B cell (primary cell): ENCODE results near the gene PDE3B. TPM values are rescaled to one million over a fixed set of nuclear protein-coding genes. Genes with fewer than 3 reads are reported as not detected.

Experiments used
- ATAC-seq: fragments of 200-7000 bp; cut with Tn5 transposase; one replicate; pipeline ENCODE4 v1.10.0; 2021; ENCODE audit warnings: low read depth, mild to moderate bottlenecking, moderate number of reproducible peaks, moderate library complexity
- CTCF ChIA-PET: fragments of 350-600 bp; sonication (Branson Sonifier 250); formaldehyde crosslinking; loops from one replicate; lab custom pipeline; 2021; ENCODE audit warnings: antibody characterized with exemption, inconsistent platforms; lab: Charles Lee
- POLR2A ChIA-PET: fragments of 350-600 bp; sonication (Branson Sonifier 250); formaldehyde crosslinking; loops from one replicate; lab custom pipeline; 2021; ENCODE audit warnings: antibody characterized with exemption; lab: Charles Lee
- DNase-seq: peaks from one replicate; pipeline ENCODE4 v3.0.0; 2013
- H2AFZ ChIP-seq: 2 replicates; pipeline ENCODE4 v1.6.1; 2012; ENCODE audit warnings: mild to moderate bottlenecking, low read depth, low read length; ENCODE audit not compliant: insufficient read depth, poor library complexity, severe bottlenecking
- H3K27ac ChIP-seq, 2 donors: 1 replicate in 1 of 2; 2 replicates in 1 of 2; pipeline ENCODE4 v1.5.1; 2012 to 2013; ENCODE audit warnings: low read length in 2 of 2, mild to moderate bottlenecking in 2 of 2, moderate library complexity in 1 of 2
- H3K27me3 ChIP-seq, 4 experiments: fragments of 200-600 bp in 1 of 4; sonication (generic) in 1 of 4; replicated peaks in 1 of 4; 1 replicate in 2 of 4; 2 replicates in 2 of 4; pipeline versions ENCODE4 v1.6.1 to v1.7.0; 2013 to 2016; ENCODE audit warnings: low read length in 3 of 4, mild to moderate bottlenecking in 2 of 4, mixed read lengths in 1 of 4, moderate library complexity in 1 of 4; ENCODE audit not compliant: insufficient read depth in 4 of 4, control insufficient read depth in 3 of 4; ENCODE audit errors: control extremely low read depth in 1 of 4
- H3K36me3 ChIP-seq, 2 experiments: replicated peaks in 1 of 2; 1 replicate in 1 of 2; 2 replicates in 1 of 2; pipeline versions ENCODE4 v1.6.1 to v1.7.1; 2013; ENCODE audit warnings: low read length in 1 of 2; ENCODE audit not compliant: insufficient read depth in 2 of 2, control insufficient read depth in 1 of 2; ENCODE audit errors: control extremely low read depth in 1 of 2, extremely low read depth in 1 of 2
- H3K4me1 ChIP-seq, 2 donors: fragments of 200-600 bp in 1 of 2; sonication (generic) in 1 of 2; 1 replicate in 1 of 2; 2 replicates in 1 of 2; pipeline versions ENCODE4 v1.5.1 to v1.6.1; 2013 to 2017; ENCODE audit warnings: low read length in 2 of 2; ENCODE audit not compliant: control insufficient read depth in 2 of 2, insufficient read depth in 2 of 2
- H3K4me2 ChIP-seq: replicated peaks from 2 replicates; pipeline ENCODE3; 2012; ENCODE audit warnings: mild to moderate bottlenecking, low read depth, low read length; ENCODE audit not compliant: poor library complexity, severe bottlenecking
- H3K4me3 ChIP-seq, 5 experiments: fragments of 200-600 bp in 1 of 5; sonication (generic) in 1 of 5; 1 replicate in 3 of 5; 2 replicates in 2 of 5; pipeline versions ENCODE4 v1.5.1 to v1.7.0; 2011 to 2016; ENCODE audit warnings: low read length in 4 of 5, mild to moderate bottlenecking in 4 of 5, low read depth in 2 of 5, control low read depth in 1 of 5, moderate library complexity in 1 of 5; ENCODE audit not compliant: insufficient read depth in 1 of 5; ENCODE audit errors: control extremely low read depth in 1 of 5, extremely low read depth in 1 of 5
- H3K79me2 ChIP-seq: fragments of 200-600 bp; sonication (generic); one replicate; pipeline ENCODE4 v1.6.0; 2016; ENCODE audit warnings: low read length; ENCODE audit not compliant: control insufficient read depth, insufficient read depth
- H3K9ac ChIP-seq: fragments of 200-600 bp; sonication (generic); 2 replicates; pipeline ENCODE4 v1.6.1; 2017; ENCODE audit warnings: mild to moderate bottlenecking, low read length, moderate library complexity
- H3K9me3 ChIP-seq, 3 donors: one replicate each; pipeline versions ENCODE4 v1.6.1 to v1.7.1; 2013; ENCODE audit warnings: low read length in 2 of 3; ENCODE audit not compliant: control insufficient read depth in 2 of 3, insufficient read depth in 1 of 3; ENCODE audit errors: control extremely low read depth in 1 of 3
- H4K20me1 ChIP-seq: 2 replicates; pipeline ENCODE4 v1.6.0; 2012; ENCODE audit warnings: mild to moderate bottlenecking, low read length; ENCODE audit not compliant: insufficient read depth, control insufficient read depth, poor library complexity, severe bottlenecking
- H3K27ac Mint-ChIP-seq: one replicate; pipeline ENCODE4 v1.8.0; 2021; ENCODE audit warnings: mixed read lengths
- H3K27me3 Mint-ChIP-seq: one replicate; pipeline ENCODE4 v1.8.0; 2021; ENCODE audit warnings: mixed read lengths
- H3K4me1 Mint-ChIP-seq: one replicate; pipeline ENCODE4 v1.8.0; 2021; ENCODE audit warnings: mixed read lengths
- H3K4me3 Mint-ChIP-seq: one replicate; pipeline ENCODE4 v1.8.0; 2021; ENCODE audit warnings: mixed read lengths
- H3K9me3 Mint-ChIP-seq: one replicate; pipeline ENCODE4 v1.8.0; 2022; ENCODE audit warnings: mixed read lengths; ENCODE audit not compliant: insufficient read depth
- EZH2 ChIP-seq: IDR thresholded peaks from 2 replicates; pipeline ENCODE4 v1.6.1; 2012; ENCODE audit warnings: borderline replicate concordance, low read depth, mild to moderate bottlenecking, moderate library complexity, low read length; ENCODE audit not compliant: insufficient read depth, poor library complexity, severe bottlenecking
- WGBS: methylation state at CpG from one replicate; pipeline ENCODE4 v1.1.5; 2013; ENCODE audit warnings: missing lambda C conversion rate; ENCODE audit not compliant: insufficient coverage; 5-methylcytosine and 5-hydroxymethylcytosine counted together
- intact Hi-C: fragments of 100-400 bp; cut with micrococcal nuclease; formaldehyde crosslinking; loops from one replicate; pipeline ENCODE4 v1.10.0; 2022
- polyA plus RNA-seq: library from polyadenylated mRNA; depleted of rRNA; stranded (reverse); fragments of >200 nt; gene quantifications from 2 replicates; pipeline ENCODE4 v1.2.3, GENCODE V29; 2012
- total RNA-seq, 2 donors: library from RNA; stranded (reverse); fragments of 120-200 nt in 1 of 2; gene quantifications; 1 replicate in 1 of 2; 2 replicates in 1 of 2; pipeline versions ENCODE4 v1.2.3 to v1.2.4, GENCODE V29; 2013 to 2022
- TF ChIP-seq, protein P1 (sequence below): fragments of 200-600 bp; IDR thresholded peaks from one replicate; pipeline ENCODE4 v1.8.0; 2022; ENCODE audit warnings: antibody characterized with exemption, mild to moderate bottlenecking

The PDE3B gene
- total and polyA plus RNA-seq, 2 donors (not counting 1 experiment from before 2014, with no cell fraction given), result 1.0 to 60.7 TPM

DNA sequence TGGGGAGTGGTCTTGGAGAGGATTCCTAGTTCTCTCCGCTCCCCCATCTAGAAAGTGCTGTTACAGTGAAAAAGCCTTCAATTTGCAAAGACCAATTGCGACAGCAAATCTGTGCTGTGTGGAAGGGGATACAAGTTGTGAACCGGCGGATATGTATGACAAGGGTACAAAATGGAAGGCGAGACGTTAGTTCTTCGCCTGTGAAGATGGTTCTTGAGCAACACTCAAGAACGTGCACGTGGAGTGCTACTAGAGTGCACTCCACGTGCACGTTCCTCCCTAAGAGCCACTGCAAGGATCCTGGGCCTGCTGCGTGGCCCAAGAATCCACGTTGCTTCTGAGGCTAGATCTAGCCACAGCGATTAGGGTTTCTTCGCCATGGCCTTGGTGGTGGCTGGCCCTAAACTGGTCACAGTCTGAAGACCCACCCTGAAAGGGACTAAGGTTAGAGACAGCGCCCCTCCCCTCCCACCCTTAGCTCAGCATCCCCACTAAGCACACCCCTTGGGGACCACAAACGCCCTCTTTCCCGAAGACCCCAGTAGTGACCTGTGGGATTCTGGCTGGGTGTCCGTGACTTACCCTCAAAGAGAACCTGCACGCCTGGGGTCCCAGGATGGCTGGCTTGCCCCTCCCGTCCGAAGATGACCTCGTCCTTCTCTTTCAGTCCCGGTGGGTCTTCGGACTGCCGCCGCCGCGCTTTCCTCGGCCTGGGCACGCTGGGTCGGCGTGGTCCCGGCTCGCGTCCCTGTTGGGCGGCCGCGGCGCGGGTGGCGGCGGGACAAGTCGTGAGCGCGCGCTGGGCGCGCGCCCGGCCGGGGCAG is 519 bp upstream of the PDE3B start:
- CTCF ChIA-PET, result interaction anchor here (0.6 to 6.1 kb wide), 9 partner anchors 25 to 264 kb away, joined by 3 to 67 read pairs (median 4); partner anchors contain the start of genes CYP2R1 and PSMA1
- DNase-seq, result no peak
- Mint-ChIP-seq H3K27ac (peak overlapping the region; percentile 38), H3K4me1 (peaks cover 9% of the 10 kb centered on the region), H3K4me3 (peak overlapping the region; percentile 80), H3K27me3 (peaks cover 37% of the 10 kb centered on the region), H3K9me3 (no peaks in the 10 kb centered on the region)
- Histone ChIP-seq H3K9ac (peak overlapping the region; percentile 80), H3K4me2 (peak overlapping the region; percentile 99), H3K4me1 (peaks cover 7 to 17% of the 10 kb centered on the region in 2 donors), H3K27me3 (peaks cover 0 to 26% (median 14%) of the 10 kb centered on the region in 4 experiments), H3K79me2 (no peaks in the 10 kb centered on the region), H3K9me3 (no peaks in the 10 kb centered on the region), H3K27ac (no peak overlapping the region), H4K20me1 (no peaks in the 10 kb centered on the region), H3K4me3 (peak overlapping the region in 4 of 5 experiments; percentile 58 to 75 (median 71)), H2AFZ (peak overlapping the region; percentile 93), H3K36me3 (no peaks in the 10 kb centered on the region)
- POLR2A ChIA-PET, result no interaction called here
- WGBS, result 30% methylated on average over 49 of the region's 52 CpGs
- ATAC-seq, result no peak
- TF ChIP-seq EZH2, result no peak
- intact Hi-C loops, result loop anchor here (2.0 to 5.0 kb wide), 2 partner anchors 249 to 262 kb away; partner anchors contain the start of gene CYP2R1

DNA sequence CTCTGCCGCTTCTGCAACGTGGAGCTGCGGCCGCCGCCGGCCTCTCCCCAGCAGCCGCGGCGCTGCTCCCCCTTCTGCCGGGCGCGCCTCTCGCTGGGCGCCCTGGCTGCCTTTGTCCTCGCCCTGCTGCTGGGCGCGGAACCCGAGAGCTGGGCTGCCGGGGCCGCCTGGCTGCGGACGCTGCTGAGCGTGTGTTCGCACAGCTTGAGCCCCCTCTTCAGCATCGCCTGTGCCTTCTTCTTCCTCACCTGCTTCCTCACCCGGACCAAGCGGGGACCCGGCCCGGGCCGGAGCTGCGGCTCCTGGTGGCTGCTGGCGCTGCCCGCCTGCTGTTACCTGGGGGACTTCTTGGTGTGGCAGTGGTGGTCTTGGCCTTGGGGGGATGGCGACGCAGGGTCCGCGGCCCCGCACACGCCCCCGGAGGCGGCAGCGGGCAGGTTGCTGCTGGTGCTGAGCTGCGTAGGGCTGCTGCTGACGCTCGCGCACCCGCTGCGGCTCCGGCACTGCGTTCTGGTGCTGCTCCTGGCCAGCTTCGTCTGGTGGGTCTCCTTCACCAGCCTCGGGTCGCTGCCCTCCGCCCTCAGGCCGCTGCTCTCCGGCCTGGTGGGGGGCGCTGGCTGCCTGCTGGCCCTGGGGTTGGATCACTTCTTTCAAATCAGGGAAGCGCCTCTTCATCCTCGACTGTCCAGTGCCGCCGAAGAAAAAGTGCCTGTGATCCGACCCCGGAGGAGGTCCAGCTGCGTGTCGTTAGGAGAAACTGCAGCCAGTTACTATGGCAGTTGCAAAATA is 816 bp downstream of the PDE3B start:
- no peaks in the 10 kb centered on the region for H3K9me3 Mint-ChIP-seq
- Histone ChIP-seq H3K79me2 (no peaks in the 10 kb centered on the region), H3K36me3 (no peaks in the 10 kb centered on the region), H3K9ac (peak overlapping the region; percentile 80), H3K27me3 (peaks cover 0 to 33% (median 14%) of the 10 kb centered on the region in 4 experiments), H3K27ac (peak overlapping the region in 1 of 2 donors; percentile 38), H3K4me2 (peak overlapping the region; percentile 99), H4K20me1 (no peaks in the 10 kb centered on the region), H3K4me1 (peaks cover 7 to 17% of the 10 kb centered on the region in 2 donors), H3K9me3 (no peaks in the 10 kb centered on the region), H2AFZ (peak overlapping the region; percentile 93), H3K4me3 (peak overlapping the region; percentile 58 to 92 (median 73))
- ATAC-seq (peak; percentile 61), DNase-seq (peak; percentile 78)
- CTCF ChIA-PET, result interaction anchor here (0.7 to 6.1 kb wide), 28 partner anchors 9 to 262 kb away, joined by 3 to 67 read pairs (median 4); partner anchors contain the start of genes CYP2R1 and PSMA1
- intact Hi-C loops, result loop anchor here (1.0 to 5.0 kb wide), 4 partner anchors 66 to 248 kb away; partner anchors contain the start of gene CYP2R1
- H3K4me1 Mint-ChIP-seq, result peaks cover 9% of the 10 kb centered on the region
- peak overlapping the region; percentile 92 for H3K4me3 Mint-ChIP-seq
- peak overlapping the region; percentile 64 for H3K27ac Mint-ChIP-seq
- POLR2A ChIA-PET, result interaction anchor here (0.9 to 1.4 kb wide), 4 partner anchors 66 to 247 kb away, joined by 3 to 5 read pairs (median 4); partner anchors contain the start of gene CYP2R1
- under 1% methylated on average over 63 of the region's 65 CpGs for WGBS
- H3K27me3 Mint-ChIP-seq, result peaks cover 47% of the 10 kb centered on the region
- TF ChIP-seq, protein P1, sequence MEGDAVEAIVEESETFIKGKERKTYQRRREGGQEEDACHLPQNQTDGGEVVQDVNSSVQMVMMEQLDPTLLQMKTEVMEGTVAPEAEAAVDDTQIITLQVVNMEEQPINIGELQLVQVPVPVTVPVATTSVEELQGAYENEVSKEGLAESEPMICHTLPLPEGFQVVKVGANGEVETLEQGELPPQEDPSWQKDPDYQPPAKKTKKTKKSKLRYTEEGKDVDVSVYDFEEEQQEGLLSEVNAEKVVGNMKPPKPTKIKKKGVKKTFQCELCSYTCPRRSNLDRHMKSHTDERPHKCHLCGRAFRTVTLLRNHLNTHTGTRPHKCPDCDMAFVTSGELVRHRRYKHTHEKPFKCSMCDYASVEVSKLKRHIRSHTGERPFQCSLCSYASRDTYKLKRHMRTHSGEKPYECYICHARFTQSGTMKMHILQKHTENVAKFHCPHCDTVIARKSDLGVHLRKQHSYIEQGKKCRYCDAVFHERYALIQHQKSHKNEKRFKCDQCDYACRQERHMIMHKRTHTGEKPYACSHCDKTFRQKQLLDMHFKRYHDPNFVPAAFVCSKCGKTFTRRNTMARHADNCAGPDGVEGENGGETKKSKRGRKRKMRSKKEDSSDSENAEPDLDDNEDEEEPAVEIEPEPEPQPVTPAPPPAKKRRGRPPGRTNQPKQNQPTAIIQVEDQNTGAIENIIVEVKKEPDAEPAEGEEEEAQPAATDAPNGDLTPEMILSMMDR, result peak; percentile 19
- TF ChIP-seq EZH2, result no peak
